NCI-H1930 (cell line): ENCODE measurements around the gene FHIT.

Experiments
- DNase-seq, 2 experiments: peaks; one replicate each; lab custom pipeline; 2025; lab: John Stamatoyannopoulos, UW

FHIT gene

DNA sequence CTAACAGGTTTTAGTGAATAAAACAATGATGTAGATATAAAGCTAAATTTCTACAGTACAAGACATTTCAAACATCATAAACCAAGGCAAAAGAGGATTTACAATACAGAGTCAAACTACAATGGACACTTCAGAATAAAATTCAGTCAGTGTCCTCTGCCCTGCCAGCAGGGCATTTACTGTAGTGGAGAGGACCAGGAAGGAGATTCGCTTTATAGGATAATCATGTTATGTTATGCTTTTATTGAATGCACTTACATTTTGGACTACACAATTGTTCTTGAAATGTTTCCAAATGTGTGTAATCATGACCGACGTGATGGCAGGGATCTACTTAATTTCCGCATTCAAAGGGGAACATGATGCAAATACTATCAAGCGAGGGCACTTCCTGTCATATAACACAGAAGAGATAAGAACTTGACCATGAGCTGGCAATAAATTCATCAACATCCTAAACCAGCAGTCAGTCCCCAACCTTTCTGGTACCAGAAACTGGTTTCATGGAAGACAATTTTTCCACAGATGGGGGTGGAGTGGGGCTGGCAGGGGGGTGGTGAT lies 925.6 kb downstream of the FHIT start:
- no peak for DNase-seq

DNA sequence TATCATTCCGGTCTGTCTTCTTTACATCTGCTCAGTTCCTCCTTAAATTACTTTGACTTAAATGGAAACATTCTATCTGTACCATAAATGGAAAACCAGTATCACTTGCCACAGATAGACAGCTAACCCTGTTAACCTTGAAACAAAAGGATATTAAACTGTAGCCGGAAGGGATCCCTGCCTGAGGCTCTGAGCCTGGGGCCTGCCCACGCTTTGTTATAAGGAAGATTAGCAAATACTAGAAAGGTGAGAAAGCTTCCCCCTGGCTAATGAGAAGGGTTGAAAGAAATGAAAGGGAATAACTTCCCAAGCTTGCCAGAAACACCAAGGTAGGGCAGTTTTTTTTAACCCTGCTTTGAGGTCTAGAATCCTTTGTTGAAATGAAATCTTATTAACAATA lies 927.6 kb downstream of the FHIT start:
- DNase-seq: no peak

DNA sequence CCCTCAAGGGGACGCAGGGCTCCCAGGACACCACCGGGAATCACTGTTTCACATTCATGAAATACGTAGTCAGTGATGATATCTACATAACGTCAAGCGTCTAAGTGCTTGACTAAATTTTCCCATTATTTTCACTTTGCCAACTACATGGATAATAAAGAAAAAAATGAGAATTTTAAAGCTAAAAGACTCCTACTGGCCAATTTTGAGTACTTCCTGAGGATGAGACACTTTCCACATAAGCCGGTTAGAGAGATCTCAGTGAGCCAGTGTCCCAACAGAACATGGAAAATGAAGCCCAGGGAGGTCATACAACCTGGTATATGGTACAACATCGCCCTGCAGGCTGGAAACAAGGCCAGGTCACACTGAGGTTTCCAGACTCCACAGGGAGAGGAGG lies 928.1 kb downstream of the FHIT start:
- DNase-seq: no peak

DNA sequence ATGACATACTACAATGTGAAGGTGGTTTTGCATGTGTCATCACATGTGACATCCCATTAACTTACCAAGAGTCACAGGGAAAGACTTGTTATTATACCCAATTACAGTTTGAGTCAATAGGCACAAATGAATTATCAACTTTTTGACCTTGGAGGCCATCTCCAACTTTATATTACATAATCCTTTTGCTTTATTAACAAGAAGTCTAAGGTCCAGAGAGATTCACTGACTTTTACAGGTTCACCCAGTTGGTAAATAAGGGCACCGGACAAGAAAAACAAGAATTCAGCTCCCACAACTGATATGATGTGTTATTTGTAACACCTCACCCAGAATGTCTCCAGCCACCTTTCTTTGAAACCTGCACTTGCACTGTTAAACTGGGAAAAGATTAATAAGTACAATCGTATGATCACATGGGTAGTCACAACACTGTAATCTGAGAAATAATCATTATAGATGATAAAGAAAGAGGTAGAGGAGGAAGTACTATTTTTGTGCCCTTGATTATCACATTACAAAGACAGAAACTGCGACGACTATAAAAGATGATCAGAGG lies 928.9 kb downstream of the FHIT start:
- no peak for DNase-seq

DNA sequence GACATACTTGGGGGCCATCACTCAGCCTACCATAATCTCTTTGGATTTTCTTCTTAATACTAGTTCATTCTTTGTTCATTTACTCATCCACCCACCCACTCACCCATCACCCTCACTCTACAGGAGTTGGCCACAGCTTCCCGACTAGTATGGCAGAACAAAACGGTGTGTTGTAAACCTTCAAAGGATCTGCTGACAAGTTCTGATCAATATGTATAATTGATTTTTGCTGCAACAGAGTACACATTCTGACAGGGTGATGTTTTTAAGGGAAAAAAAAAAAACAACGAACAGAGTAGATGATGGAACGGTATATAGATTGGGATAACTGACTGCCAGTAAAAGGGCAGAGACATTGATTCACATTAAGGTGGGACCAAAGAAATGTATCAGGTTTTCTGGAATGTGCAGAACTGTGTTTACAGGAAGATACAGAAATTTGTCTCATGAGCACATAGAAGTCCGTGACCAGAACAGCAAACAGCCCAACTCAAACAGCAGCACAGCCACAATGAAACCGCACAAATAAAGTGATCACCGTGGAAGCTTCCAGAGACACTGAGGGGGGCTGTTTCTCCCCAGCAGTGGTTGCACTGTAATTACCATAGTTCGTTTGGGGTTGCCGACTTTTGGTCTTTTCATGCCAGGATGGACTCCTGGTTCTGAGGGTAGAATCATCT lies 931.9 kb downstream of the FHIT start:
- DNase-seq: no peak

DNA sequence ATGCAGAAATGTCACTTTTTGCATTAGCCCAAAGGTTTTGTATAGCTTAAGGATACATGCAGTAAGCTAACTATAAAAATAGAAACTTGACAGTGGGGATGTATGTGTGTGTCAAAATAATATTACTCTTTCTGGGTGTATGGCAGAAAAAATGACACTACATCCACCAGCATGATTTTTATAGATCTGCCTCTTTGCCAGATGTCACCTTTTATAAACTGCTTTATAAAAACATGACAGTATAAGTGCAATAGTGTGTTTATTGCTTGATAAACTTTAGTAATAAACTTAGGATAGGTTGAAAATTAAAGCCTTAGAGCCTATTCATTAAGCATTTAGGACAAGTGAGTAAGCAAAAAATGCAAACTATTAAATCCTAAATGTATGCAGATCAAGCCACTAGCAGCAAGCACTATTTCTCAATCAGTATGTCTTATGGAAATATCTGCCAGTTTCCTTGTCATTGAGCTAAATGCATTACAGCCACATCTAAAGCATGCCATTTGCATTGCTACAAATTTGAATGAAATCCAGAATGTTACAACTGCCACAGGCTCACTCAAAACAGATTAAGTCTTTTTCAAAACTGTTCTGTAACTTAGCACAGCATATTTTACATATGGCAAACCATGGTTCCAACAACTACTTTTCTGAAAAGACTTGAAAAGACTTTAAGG lies 935.0 kb downstream of the FHIT start:
- no peak for DNase-seq

DNA sequence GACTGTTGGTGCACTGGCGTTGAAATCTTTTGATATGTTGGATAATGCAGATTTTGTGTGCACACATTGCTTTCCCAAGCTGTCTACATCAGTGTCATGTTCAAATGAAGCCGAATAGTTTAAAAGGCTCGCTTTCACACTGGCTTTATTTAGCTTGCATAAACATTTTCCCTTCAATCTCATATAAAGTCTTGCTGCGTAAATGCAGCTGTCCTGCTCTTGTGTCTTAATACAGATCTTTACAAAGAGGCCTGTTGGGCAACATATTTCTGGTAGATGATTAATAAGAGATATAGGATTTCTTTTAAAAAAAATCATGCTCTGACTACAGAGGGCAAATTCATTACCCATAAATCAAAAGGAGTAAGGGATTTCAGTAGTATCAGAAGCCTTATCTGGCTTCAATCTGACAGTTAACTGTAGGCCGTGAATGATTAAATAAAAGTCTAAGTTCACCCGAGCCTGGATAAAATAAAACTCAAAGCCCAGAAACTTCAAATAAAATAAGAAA lies 937.2 kb downstream of the FHIT start:
- no peak for DNase-seq

DNA sequence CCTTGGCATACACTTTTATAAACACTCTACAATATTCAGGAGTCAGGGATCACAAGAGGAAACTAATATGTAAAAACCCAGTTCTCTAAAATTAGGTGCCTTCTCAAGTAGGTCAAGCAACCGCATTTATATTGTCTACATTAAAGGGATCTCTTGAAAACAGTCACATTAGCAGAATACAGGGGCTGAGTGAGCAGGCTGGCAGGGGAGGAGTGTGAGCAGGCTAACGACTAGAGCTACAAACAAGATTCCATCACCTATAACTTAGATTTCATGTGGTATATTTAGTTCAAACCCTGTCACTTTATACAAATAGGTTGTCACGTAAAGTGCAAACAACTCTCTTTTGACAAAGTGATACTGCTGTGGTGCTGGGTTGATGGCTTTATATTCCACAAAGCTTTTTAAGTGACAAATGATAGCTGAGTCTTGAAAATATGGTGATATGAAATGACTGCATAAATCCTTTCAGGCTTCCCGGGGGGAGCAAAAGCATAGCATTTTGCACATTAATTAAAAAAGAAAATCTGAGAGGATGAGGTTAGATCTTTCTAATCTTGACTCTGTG lies 937.9 kb downstream of the FHIT start:
- no peak for DNase-seq

DNA sequence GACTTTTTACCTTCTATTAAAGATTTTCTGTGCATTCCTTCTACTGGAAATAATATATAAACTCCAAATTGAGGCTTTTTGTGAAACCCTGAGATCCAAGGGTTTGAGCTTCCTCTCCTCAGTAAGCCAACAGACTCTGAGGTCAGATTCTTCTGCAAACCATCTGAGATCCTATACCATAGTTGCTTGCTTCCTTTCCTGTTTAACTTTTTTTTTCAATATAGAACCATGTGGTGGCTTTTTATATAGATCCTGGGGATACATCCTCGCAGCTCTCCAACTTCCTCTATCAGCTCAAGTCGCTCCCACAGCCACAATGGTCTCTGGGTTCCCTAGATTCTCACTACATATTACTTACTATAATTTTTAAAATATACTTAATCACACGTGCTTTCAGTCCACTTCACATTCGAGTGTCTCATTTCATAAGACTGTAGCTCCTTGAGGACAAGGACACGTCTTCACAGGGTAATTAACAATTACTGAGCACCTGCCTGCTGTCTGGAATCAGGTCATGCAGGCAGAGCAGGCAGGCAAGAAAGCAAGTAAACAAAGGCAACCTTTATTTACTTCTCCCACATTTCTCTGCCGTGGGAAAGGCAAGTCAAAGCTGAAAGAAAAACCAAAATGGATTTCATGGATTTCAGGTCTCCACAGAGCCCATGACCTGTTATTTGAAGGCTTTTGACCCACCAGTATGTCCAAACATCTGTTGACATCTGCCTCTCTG lies 941.5 kb downstream of the FHIT start:
- no peak for DNase-seq

DNA sequence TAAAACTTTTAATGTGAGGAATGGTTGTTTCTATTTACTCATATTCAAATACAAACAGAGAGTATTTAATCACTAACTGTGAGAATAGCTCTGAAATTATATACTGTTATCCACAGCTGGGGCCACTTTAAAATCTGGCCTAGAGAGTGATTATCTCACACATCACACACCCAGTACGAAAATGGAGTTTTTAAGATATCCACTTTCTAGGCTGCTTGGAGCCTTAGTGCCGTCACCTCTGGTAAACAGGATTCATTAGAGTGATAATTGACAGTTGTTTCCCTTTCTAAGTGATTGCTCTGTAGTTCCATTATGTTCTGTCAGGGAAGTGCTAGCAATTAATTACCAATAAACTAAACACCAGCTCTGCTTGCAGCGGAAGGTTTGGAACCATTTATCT lies 942.4 kb downstream of the FHIT start:
- DNase-seq: no peak

DNA sequence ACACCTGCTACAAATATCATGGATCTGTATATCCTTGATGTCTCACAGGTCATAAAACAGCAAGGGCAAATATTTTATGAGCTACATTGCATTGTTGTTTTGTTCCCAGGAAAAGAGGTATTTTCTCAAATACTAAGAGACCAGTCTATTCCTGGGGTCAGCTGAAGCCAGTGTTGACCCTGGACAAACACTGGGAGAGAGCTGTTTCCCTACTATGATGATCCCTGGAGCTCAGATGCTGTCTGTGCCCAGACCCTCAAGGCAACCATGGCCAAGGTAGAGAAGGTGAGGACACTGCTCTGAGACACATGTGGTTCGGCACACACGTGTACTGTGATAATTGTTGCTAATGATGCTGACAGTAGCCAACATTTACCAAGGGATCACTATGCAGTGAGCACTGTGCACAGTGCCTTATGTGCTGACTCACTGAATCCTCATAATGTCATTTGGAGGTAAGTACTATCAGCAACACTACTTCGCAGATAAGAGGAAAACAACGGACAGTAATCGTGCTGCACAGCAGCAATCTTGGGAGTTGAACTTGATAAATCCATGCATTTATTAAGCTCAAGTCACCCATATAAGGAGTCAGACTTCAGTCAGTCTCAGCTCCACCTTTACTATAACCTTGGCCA lies 943.6 kb downstream of the FHIT start:
- DNase-seq: no peak

DNA sequence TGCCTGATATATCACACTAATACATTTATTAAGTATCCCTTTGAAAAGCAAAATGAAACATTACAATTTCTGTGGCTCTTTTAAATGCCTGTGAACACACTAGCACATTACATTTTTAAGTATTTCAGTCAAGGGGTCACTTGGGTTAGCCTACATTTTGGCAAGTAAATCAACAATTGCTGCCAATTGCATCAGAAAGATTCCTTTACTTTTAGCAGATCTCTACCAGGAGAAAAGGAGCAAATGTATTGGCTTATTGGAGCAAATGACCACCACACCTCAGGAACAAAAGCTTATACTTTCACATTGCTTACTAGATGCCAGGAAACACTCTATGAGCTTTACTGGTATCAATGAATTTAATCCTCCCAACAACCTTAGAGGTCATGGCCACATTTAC lies 947.1 kb downstream of the FHIT start:
- no peak for DNase-seq

DNA sequence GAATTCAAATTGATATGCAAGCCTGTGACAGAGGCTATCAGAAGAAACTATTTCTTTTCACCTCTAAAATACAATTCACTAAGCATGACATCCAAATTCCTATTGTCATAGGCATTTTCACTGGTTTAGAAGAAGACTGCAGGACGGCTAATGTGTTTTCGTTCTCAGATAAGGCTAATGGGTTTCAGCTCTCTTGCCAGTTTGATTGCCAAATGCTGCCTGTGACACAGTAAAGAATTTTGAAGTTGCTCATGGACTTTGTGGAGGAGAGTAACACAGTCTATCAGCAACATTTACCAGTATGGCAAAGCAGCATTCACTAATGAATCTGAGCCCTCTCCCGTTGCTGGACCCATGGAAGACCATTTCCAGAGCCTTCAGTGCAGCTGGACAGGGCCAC lies 948.1 kb downstream of the FHIT start:
- DNase-seq: no peak

DNA sequence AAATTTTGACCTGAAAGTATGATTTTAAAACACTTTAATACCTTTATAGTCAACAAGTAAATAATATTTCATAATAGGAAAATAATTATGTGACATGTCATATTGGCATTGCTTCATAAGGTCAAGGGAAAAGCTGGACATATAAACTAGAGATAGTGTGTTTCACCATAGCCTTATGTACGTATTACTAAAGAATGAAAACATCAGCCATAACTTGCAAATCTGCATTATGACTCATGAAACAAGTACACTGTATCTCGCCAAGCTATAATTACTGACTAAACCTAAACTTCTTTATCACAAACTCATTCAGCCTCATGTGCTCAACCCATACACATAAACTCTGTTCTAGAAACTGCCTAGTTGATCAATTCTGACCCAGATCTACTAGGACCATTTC lies 950.1 kb downstream of the FHIT start:
- no peak for DNase-seq

DNA sequence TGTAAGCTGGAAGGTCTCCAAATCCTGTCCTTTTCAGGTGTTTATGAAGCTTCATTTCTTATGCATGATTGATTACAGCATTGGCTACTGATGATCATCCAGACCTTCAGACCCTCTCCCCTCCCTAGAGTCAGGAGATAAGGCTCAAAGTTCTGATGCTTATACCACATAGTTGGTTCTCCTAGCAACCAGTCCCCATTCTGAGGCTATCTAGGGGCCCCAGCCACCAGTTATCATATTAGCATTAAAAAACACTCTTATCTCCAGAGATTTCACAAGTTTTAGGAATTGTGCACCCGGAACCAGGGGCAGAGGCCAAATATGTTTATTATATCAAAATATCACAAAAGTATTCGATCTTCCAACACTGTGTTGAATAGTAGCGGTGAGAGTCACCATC lies 953.1 kb downstream of the FHIT start:
- no peak for DNase-seq

DNA sequence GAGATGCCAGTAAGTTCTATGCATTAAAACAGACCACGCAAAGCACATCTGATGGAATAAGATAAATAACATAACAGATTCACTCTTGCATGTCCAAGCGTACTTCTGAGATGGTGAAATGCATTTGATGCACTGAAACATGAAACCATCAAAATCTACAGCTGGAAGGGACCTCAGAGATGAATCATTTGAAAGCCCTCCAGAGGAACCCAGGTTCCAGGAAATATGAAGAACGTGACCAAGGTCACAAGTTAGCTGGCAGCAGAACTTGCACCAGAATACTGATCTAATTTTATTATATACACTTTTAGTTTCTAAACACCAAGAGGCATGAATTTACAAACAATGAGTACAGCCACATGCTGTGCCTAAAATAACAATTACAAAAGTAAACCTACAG lies 957.1 kb downstream of the FHIT start:
- DNase-seq: no peak

DNA sequence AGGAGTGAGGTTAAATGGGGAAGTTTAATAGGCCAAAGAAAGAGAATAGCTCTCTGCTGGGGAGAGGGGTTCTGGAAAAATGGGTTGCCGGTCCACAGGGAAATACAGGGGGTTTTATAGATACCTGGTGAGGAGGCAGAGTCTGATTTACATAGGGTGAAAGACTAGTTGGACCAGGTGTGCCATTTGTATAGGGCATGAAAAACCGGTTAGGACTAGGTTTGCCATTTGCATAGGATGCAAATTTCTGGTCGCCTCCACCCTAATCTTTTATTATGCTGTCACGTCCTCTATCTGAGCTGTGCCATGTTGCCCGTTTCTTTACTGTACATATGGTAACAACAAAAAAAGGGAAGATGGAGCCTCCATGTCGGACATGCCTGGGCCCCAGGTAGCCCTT lies 960.1 kb downstream of the FHIT start:
- DNase-seq: no peak

DNA sequence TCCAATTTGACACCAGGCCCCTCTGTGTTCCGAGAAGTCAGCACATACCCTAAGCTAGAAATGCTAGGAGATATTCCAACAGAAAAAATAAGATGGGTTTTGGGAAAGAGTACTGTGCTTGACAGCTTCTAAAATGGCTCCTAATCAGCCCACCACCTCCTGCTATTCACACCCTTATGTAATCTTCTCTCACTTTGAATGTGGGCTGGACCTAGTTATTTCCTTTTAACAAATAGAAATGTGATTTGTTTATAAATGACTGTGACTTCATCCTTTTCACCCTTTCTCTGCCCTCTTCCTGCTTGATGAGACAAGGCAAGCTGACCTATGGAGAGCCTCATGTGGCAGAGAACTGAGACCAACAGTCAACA lies 961.1 kb downstream of the FHIT start:
- no peak for DNase-seq

DNA sequence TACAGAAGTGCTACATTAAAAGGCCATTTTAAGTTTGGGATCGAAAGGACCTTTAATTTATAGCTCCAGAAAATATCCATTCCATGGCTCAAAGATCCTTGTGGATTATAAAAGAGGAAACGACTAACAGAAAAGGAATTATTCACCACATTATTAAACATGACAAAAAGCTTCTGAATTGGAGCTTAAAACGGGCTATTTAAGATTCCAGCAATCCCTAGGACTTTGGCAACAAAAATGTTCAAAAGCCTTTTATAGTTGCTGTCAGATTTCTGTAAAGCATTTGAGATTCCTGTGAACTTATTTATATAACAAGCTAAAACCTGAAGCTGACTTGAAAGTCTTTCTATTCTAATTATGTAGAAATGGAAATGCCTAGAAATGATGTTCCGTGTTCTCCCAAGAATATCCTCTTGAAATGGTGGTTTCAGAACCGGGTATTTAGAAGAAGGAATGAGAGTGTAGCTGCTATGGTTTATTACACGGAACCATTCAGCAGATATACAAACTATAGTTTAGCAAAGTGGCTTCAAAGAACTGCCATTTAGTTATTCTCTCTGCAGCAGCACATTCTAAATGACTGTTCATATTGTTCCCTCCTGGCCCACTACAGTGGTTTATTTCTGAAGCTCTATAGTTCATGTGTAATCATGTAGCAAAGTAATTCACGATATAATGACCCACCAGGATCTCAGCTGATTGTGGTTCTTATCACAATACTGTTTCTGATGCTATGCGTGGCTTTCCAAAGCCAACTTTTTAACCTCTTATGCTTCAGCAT lies 961.7 kb downstream of the FHIT start:
- no peak for DNase-seq

DNA sequence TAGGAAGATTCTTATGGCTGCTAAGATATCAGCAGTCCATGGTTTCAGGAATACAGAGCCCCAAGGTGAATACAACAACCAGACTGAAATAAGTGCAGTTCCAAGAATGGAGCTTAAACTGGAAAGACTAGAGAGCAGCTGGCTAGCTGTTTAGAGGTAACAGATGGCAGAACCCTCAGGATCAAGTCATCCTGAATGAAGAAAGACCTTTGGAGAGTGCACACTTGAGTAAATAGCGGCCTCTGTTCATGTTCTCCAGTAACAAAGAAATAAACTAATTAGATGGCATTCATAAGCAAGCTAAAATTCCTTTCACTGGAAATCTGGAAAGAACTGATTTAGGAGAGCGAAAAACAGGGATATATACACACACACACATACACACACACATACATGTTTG lies 968.4 kb downstream of the FHIT start:
- DNase-seq: no peak

DNA sequence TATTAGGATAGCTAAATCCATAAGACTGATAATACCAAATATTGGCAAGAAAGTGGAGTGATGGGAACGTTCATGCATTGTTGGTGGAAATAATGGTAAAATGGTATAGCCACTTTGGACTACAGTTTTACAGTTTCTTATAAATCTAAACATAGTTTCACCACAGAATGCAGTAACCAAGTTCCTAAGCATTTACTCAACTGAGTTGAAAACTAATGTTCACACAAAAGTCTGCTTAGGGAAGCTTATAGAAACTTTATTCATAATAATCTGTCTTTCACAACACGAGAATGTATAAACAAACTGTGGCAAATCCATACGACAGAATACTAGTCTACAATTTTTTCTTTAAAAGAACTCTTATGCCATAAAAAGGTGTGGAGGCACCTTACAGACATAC lies 969.3 kb downstream of the FHIT start:
- DNase-seq: no peak
